ENCODE data around the gene GRIP1. TPM values are rescaled to one million over a fixed set of nuclear protein-coding genes. Genes with fewer than 3 reads are reported as not detected.

GRIP1 gene
- total and polyA plus RNA-seq, 2 of the 4 experiments (the other 2 are of a cell fraction) = under 0.01 to 0.07 TPM

DNA sequence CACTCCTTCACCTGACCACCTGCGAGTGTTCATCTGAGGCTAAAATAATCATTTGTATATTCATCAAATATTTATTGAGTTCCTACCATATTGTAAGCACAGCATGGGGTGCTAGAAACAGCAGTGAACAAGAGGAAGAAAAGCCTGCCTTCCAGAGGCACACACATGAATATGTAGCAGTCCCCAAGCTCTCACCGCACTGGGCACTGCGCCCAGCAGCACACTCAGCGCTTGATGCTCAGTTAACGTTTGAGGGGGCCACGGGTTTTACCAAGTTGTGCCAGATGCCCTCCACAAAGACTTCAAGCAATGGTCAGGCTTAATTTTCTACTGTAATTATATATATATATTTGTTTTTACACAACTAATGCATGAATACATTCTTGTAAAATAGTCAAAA lies 324.6 kb downstream of the GRIP1 start:
- TF ChIP-seq BHLHE40 (IDR thresholded peaks at IDR 0.05; ENCODE audit: low read depth, low read length) (no peak), RFX5 (IDR thresholded peaks at IDR 0.05; ENCODE audit: low read depth, low read length) (no peak), CEBPB (IDR thresholded peaks at IDR 0.05; ENCODE audit: low read depth, low read length) (no peak), MXI1 (IDR thresholded peaks at IDR 0.05; ENCODE audit: borderline replicate concordance, low read depth, low read length) (no peak), POLR2A (IDR thresholded peaks at IDR 0.05; ENCODE audit: low read depth, low read length) (no peak), FOS (IDR thresholded peaks at IDR 0.05; ENCODE audit: low read depth, low read length) (no peak), RAD21 (IDR thresholded peaks at IDR 0.05; ENCODE audit: low read length) (no peak), MAZ (IDR thresholded peaks at IDR 0.05; ENCODE audit: borderline replicate concordance, low read depth, low read length) (no peak), RCOR1 (IDR thresholded peaks at IDR 0.05; ENCODE audit: insufficient replicate concordance, low read length) (no peak)
- TF ChIP-seq, protein P1, sequence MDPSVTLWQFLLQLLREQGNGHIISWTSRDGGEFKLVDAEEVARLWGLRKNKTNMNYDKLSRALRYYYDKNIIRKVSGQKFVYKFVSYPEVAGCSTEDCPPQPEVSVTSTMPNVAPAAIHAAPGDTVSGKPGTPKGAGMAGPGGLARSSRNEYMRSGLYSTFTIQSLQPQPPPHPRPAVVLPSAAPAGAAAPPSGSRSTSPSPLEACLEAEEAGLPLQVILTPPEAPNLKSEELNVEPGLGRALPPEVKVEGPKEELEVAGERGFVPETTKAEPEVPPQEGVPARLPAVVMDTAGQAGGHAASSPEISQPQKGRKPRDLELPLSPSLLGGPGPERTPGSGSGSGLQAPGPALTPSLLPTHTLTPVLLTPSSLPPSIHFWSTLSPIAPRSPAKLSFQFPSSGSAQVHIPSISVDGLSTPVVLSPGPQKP (IDR thresholded peaks at IDR 0.05; ENCODE audit: borderline replicate concordance, low read depth, low read length) = no peak
- TF ChIP-seq, protein P2, sequence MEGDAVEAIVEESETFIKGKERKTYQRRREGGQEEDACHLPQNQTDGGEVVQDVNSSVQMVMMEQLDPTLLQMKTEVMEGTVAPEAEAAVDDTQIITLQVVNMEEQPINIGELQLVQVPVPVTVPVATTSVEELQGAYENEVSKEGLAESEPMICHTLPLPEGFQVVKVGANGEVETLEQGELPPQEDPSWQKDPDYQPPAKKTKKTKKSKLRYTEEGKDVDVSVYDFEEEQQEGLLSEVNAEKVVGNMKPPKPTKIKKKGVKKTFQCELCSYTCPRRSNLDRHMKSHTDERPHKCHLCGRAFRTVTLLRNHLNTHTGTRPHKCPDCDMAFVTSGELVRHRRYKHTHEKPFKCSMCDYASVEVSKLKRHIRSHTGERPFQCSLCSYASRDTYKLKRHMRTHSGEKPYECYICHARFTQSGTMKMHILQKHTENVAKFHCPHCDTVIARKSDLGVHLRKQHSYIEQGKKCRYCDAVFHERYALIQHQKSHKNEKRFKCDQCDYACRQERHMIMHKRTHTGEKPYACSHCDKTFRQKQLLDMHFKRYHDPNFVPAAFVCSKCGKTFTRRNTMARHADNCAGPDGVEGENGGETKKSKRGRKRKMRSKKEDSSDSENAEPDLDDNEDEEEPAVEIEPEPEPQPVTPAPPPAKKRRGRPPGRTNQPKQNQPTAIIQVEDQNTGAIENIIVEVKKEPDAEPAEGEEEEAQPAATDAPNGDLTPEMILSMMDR (conservative IDR thresholded peaks at IDR 0.05; ENCODE audit: low read depth, low read length) = no peak
- CTCF ChIA-PET = no interaction called here
- H4K8ac ChIP-seq (ENCODE audit: low read depth in 2 of 2, low read length in 2 of 2) = no peak overlapping the region
- H2BK20ac ChIP-seq (ENCODE audit: low read depth, low read length) = no peak overlapping the region
- H3K23ac ChIP-seq (ENCODE audit: low read depth, low read length) = no peak overlapping the region
- ATAC-seq (ENCODE audit: low read depth) = no peak
- no peaks in the 10 kb centered on the region; the same call in 1 of the 2 replicates for H3K9me1 ChIP-seq (ENCODE audit: insufficient read depth, low read length)
- no peak overlapping the region for H4K91ac ChIP-seq (ENCODE audit: insufficient read depth, low read depth, low read length)
- DNase-seq = no peak
- H3K4me2 ChIP-seq (ENCODE audit: low read depth, low read length) = no peak overlapping the region
- H2AK5ac ChIP-seq (ENCODE audit: low read depth, low read length) = no peak overlapping the region
- in situ Hi-C loops (cut with MboI; ENCODE audit: low sequenced_read_pairs) (no loop called here), dilution Hi-C loops (cut with HindIII; ENCODE audit: low sequenced_read_pairs, unreplicated experiment) (no loop called here), intact Hi-C loops (cut with micrococcal nuclease) (no loop called here)
- no peaks in the 10 kb centered on the region for H3K27me3 ChIP-seq (ENCODE audit: control insufficient read depth, insufficient read depth, low read length)
- H2BK120ac ChIP-seq (ENCODE audit: low read depth, low read length) = no peak overlapping the region
- no peak overlapping the region for H2AK9ac ChIP-seq (replicated peaks; ENCODE audit: low read depth, low read length, poor library complexity)
- no peak overlapping the region for H3K56ac ChIP-seq (ENCODE audit: extremely low read depth, insufficient read depth, low read length)
- POLR2A ChIA-PET (ENCODE audit: unreplicated experiment) = no interaction called here
- no peak overlapping the region for H3K4me3 ChIP-seq (ENCODE audit: insufficient read depth, low read depth, low read length)
- no peak overlapping the region for H3K18ac ChIP-seq (ENCODE audit: low read depth, low read length)
- H4K5ac ChIP-seq (ENCODE audit: low read depth, low read length) = no peak overlapping the region
- no peak overlapping the region for H3K4ac ChIP-seq (ENCODE audit: low read depth, low read length)
- no CpG with 5 or more reads among the region's 6 CpGs for WGBS, 2 experiments (ENCODE audit: extremely low coverage in 2 of 2, insufficient read length in 1 of 2)
- H3K79me1 ChIP-seq (ENCODE audit: low read depth in 1 of 2, low read length in 2 of 2) = no peaks in the 10 kb centered on the region
- H2BK5ac ChIP-seq (ENCODE audit: low read depth, low read length, poor library complexity, severe bottlenecking) = no peak overlapping the region
- H3K36me3 ChIP-seq (ENCODE audit: control insufficient read depth, insufficient read depth, low read length) = no peaks in the 10 kb centered on the region
- H2AFZ ChIP-seq (replicated peaks; ENCODE audit: low read length, poor library complexity) = no peak overlapping the region
- no peaks in the 10 kb centered on the region for H4K20me1 ChIP-seq (ENCODE audit: insufficient read depth, low read length)
- H2BK15ac ChIP-seq (ENCODE audit: low read depth, low read length) = no peak overlapping the region
- no peak overlapping the region for H3K14ac ChIP-seq (replicated peaks; ENCODE audit: low read depth, low read length)
- H3K9me3 ChIP-seq (ENCODE audit: control insufficient read depth, insufficient read depth, low read length) = no peaks in the 10 kb centered on the region
- H3K4me1 ChIP-seq (ENCODE audit: control insufficient read depth, insufficient read depth, low read length) = no peaks in the 10 kb centered on the region
- BruUV-seq (replicated peaks) = no TSS peak
- no peak overlapping the region for H3K27ac ChIP-seq (ENCODE audit: insufficient read depth, low read length)
- no peak overlapping the region for H3K9ac ChIP-seq (ENCODE audit: low read depth, low read length)
